HG02852 (cell line): Measurements from ENCODE around the gene FBF1.
A peak's percentile ranks its signal among the peaks of the same experiment; 100 is the strongest.
"Not testable (repeated sequence)": the region's sequence is repeated elsewhere in the genome, so short reads cannot be mapped to it uniquely, and the experiment has no call there.

ENCODE experiments used
- ATAC-seq: cut with Tn5 transposase; IDR thresholded peaks from one replicate; pipeline ENCODE4 v1.9.1; 2021; ENCODE audit warnings: mild to moderate bottlenecking, moderate library complexity; ENCODE audit not compliant: unreplicated experiment

The FBF1 gene

DNA sequence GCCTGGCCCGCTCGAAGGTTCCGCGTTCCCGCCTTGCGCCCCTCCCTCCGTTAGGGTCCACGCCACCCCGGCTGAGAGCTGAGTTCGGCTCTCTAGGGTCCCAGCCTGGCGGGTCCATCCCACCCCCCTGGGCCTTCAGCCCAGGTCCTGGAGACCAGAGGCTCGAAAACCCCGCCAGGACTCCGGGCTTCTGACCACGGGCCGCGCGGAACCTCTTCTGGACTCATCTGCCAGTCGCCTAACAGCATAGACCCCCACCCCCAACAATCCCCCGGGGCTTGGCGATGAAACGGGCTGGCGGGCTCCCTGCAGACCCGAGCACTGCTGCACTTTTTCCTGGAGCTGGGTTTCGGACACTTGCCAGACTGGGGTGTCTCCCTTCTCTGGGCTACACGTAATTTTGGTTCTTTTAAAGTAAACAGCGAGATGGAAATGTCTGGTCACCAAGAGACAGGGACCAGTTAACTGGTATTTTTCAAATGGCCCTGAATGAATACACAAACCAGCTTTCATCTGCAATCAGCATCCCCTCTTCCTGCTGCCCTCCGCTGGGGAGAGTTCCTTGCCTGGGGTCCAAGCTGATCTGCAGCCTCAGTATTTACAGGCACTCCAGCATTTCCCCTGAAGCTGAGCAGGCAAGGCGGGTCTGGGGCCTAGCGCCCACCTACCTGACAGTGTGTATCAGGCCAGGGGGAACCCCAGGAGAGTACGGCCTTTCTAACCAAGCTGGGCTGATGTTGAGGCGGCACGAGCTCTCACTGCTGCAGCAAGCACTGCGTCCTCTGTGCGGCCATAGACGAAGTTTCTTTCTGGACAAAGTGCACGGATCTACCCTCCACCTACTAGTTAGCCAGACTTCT lies 43.5 kb downstream of the FBF1 start:
- ATAC-seq, result no peak

- ATAC-seq, result peak; percentile 73
Measured at GRCh38 chr17:75896415-75897159, 44.3 kb downstream of the FBF1 start, which contains the start of gene TRIM65. TRIM65 (minus strand) TSS chr17:75896951; CDS start chr17:75896937, 14 bp downstream.

GRCh38 chr17:75895370-75896155 lies 45.3 kb downstream of the FBF1 start:
- ATAC-seq, result no peak

DNA sequence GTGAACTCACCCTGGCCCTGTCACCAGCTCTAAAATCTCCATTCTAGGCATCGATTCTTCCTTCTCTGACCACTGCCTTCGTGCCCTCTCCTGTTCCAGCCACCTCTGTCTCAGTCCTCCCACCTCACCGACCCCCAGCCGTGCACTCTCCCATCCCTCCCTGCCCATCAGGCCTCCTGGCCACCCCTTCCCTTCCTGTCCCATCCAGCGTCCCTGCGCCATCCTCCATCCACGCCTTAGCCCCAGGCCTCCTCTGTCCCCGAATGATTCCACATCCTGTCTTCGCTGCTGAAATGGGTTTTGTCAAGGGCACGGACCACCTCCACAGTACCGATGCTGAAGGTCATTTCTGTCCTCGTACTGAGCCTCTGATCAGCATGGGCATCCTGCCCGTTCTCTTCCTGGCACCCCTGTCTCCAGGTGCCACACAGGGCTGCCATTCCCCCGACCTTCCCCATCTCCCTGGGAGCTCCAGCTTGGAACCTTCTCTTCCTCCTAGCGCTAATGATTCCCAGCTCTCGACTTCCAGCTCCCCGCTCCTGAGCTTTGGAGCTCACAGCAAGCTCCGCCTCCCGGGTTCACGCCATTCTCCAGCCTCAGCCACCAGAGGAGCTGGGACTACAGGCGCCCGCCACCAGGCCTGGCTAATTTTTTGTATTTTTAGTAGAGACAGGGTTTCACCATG lies 46.7 kb downstream of the FBF1 start:
- ATAC-seq, result no peak

GRCh38 chr17:75893305-75894048 lies 47.4 kb downstream of the FBF1 start:
- ATAC-seq, result no peak

DNA sequence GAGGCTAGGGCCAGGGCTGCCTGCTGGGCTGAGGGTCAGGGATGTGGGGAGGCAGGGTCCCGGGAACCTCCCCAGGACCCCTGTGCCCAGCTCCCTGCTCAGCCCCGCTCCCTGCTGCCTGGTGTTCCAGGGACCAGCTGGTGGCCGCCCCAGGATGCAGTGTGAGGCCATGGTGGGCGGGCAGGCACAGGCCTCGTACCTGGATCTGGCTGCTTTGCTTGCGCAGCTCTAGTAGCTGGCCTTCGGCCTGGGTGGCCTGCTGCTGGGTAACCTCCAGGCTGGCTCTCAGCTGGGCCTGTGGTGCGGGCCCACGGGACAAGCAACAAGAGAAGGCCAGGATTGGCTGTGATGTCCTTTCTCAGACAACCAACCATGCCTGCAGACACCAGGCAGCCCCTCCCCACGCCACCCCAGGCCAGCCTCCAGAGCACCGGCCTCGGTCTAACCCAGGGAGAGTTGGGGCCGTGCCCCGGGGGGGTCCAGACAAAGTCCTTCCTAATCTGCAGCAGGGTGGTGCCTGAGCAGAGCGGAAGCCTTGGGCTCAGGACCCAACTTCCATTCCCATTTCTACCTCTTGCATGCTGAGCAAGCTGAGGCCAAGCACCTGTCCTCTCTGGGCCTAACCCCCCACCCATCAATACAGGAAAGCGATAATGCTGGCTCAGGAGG lies 48.2 kb downstream of the FBF1 start:
- no peak for ATAC-seq

- ATAC-seq, result no peak
Measured at GRCh38 chr17:75891605-75892555, 49.0 kb downstream of the FBF1 start.

DNA sequence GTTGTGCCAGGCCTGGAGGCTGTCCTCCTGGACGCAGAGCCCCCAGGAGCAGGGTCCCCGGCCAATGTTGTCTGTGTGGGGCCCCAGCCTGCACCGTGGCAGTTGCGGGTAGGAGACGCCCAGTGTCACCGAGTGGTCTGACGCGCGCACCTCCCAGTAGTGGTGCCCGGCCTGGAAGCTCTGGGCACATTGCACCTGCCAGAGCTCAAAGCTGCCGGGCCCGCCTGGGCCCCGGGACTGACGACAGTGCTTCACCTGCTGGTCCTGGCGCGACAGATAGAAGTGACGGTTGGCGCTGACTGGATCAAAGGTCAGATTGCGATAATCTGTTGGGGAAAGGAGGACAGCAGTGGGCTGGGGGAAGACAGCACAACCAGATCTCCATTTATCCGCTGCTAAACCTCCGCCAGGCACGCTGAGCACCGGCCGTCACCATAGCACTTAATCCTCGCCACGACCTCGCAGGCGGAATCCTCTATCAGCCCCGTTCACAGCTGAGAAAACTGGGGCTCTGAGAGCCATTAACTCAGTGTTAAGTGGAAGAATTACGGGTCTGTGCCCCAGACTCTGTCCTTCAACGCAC lies 49.7 kb downstream of the FBF1 start:
- ATAC-seq, result no peak

DNA sequence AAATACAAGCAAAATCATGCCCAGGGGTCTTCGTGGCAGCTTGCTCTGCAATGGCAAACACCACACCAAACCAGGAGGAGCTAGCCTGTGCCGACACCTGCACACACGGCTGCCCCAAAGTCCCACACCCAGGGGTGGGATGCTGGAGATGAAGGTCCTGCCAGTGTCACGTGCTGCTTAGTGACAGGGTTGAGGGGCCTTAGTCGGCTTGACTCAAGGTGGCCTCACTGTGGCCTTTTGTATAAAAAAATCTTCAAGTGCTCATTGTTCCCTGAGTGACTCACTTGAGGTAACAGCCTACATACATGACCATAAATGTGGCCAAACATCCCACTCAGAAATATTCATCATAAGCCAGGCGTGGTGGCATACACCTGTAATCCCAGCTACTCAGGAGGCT lies 51.4 kb downstream of the FBF1 start:
- no peak for ATAC-seq

GRCh38 chr17:75888484-75888883 lies 52.4 kb downstream of the FBF1 start:
- no peak for ATAC-seq

- not testable (repeated sequence) for ATAC-seq
Measured at GRCh38 chr17:75885860-75886259, 55.0 kb downstream of the FBF1 start.

- ATAC-seq, result no peak
Measured at GRCh38 chr17:75885431-75885830, 55.4 kb downstream of the FBF1 start.

GRCh38 chr17:75881678-75882454 lies 59.0 kb downstream of the FBF1 start:
- ATAC-seq, result no peak

DNA sequence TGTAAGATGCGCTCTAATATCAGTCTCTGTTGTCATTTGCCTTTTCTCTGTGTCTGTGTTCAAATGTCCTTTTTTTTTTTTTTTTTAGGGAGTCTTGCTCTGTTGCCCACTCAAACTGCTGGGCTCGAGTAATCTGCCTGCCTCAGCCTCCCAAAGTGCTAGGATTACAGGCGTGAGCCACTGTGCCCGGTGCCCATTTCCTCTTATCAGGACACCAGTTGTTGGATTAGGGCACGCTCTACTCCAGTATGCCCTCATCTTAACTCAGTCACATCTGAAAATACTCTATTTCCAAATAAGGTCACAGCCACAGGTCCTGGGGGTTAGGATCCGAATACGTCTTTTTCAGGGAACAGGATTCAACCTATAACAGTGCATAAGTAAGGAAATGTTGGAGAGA lies 60.6 kb downstream of the FBF1 start:
- ATAC-seq, result no peak

GRCh38 chr17:75878174-75878998 lies 62.5 kb downstream of the FBF1 start, which contains the start of gene TRIM47:
TRIM47 (minus strand) TSS chr17:75878581; CDS start chr17:75878548, 33 bp downstream.
- no peak for ATAC-seq

- ATAC-seq, result no peak
Measured at GRCh38 chr17:75877752-75878173, 63.1 kb downstream of the FBF1 start.
